ENCODE data around the gene COL5A1. TPM values are rescaled to one million over a fixed set of nuclear protein-coding genes. Genes with fewer than 3 reads are reported as not detected.

Gene COL5A1
- total RNA-seq, 2 donors from 2014 or later, result not detected

DNA sequence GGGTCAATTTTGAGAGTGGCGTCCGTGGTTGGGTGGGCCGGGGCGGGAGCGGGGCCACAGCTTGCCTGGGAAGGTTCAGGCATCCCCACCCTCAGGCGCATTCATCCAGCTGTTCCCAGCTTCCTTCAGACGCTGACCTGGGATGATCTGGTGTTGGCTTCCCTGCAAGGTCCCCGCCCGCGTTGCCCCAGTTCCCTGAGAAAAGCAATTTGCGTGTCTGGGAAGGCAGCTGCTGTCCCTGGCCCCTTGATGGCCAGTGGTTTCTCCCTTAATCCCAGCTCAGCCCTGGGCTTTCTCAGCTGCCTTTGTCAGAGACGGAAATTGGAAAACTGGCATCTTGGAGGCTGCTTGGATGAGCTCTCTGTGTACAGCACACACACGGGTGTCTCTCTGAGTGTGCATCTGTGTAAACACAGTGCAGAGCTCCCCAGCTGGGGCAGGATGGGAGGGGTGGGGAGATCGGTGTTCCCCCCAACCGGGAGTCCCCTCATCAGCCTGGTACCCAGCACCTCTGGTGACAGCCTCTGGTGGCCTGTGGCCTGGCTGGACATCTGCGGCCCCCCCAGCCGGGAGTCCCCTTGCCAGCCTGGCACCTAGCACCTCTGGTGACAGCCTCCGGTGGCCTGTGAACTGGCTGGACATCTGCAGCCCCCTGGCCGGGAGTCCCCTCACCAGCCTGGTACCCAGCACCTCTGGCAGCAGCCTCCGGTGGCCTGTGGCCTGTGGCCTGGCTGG is 94.0 kb downstream of the COL5A1 start:
- DNase-seq (ENCODE audit: low spot score) (no peak), ATAC-seq (no peak)
- Mint-ChIP-seq H3K9me3 (no peaks in the 10 kb centered on the region), H3K4me1 (ENCODE audit: low read depth in 2 of 2) (no peaks in the 10 kb centered on the region), H3K36me3 (no peaks in the 10 kb centered on the region), H3K27me3 (peaks cover 0 to 2% of the 10 kb centered on the region in 2 donors), H3K27ac (no peak overlapping the region), H3K4me3 (no peak overlapping the region)

GRCh38 chr9:134736791-134737497 is 95.3 kb downstream of the COL5A1 start:
- Mint-ChIP-seq H3K36me3 (no peaks in the 10 kb centered on the region), H3K27me3 (peaks cover 0 to 2% of the 10 kb centered on the region in 2 donors), H3K27ac (no peak overlapping the region), H3K4me3 (no peak overlapping the region), H3K9me3 (no peaks in the 10 kb centered on the region), H3K4me1 (ENCODE audit: low read depth in 2 of 2) (no peaks in the 10 kb centered on the region)
- DNase-seq (ENCODE audit: low spot score) (no peak), ATAC-seq (no peak)

DNA sequence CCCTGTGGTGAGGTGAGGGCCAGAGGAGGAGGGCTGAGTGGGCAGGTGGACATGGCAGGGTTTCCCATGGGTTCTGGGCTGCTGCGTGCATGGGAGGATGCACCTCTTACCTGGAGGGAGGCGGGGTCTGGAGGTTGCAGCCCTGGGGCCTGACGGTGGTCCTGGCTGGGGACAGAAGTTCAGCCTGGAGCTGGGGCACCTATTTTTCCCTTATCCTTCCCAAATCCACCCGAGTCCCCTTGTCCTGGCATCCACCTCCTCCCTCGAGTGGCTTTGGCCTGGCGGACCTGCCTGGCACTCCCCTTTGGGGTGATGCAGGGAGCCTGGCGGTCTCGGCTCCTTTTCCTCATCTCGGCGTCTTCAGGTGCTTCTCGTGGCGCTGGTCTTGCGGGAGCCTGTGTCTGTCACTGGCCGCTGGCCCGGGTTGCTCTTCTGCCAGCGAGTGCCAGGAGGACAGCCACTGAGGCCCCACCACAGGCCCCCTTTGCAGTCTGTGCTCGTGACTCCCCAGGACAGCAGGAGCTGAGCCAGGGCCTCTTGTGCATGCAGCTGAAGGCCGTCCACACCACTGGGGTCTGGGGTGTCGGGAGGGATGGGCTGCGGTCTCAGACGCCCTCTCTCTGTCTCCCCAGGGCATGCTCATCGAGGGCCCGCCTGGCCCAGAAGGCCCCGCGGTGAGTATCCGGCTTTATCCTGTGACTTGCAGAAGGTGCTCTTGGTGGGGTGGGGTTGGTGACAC is 96.4 kb downstream of the COL5A1 start:
- no peaks in the 10 kb centered on the region for H3K36me3 Mint-ChIP-seq
- no peak overlapping the region for H3K27ac Mint-ChIP-seq
- H3K27me3 Mint-ChIP-seq, result peaks cover 0 to 2% of the 10 kb centered on the region in 2 donors
- ATAC-seq, result no peak
- H3K4me1 Mint-ChIP-seq (ENCODE audit: low read depth in 2 of 2), result no peaks in the 10 kb centered on the region
- H3K9me3 Mint-ChIP-seq, result no peaks in the 10 kb centered on the region
- DNase-seq (ENCODE audit: low spot score), result no peak
- no peak overlapping the region for H3K4me3 Mint-ChIP-seq

GRCh38 chr9:134738869-134739659 is 97.5 kb downstream of the COL5A1 start:
- Mint-ChIP-seq H3K27ac (no peak overlapping the region), H3K9me3 (no peaks in the 10 kb centered on the region), H3K4me3 (no peak overlapping the region), H3K36me3 (no peaks in the 10 kb centered on the region), H3K4me1 (ENCODE audit: low read depth in 2 of 2) (no peaks in the 10 kb centered on the region), H3K27me3 (peaks cover 0 to 2% of the 10 kb centered on the region in 2 donors)
- DNase-seq (ENCODE audit: low spot score), result no peak
- no peak for ATAC-seq

- Mint-ChIP-seq H3K27me3 (peaks cover 0 to 2% of the 10 kb centered on the region in 2 donors), H3K27ac (no peak overlapping the region), H3K4me1 (ENCODE audit: low read depth in 2 of 2) (no peaks in the 10 kb centered on the region), H3K36me3 (no peaks in the 10 kb centered on the region), H3K4me3 (no peak overlapping the region), H3K9me3 (no peaks in the 10 kb centered on the region)
- no peak for DNase-seq (ENCODE audit: low spot score)
- no peak for ATAC-seq
Measured at GRCh38 chr9:134739660-134739968, 98.0 kb downstream of the COL5A1 start.

DNA sequence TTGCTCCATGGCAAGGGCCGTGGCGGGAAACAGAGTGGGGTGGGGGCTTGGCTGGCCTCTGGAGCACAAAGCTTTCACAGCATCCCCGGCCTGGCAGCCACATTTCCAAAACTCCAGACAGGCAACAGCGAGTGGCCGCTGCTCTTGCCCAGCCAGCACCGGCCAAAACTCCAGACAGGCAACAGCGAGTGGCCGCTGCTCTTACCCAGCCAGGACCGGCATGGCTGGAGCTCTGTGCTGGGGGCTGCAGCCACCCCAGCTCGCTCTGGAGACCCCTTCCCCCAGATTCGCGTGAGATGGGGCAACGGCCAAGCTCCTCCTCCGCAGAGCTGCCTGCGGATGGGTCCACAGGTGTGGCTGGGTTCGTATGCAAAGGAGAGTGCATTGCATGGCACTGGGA is 98.5 kb downstream of the COL5A1 start:
- H3K27ac Mint-ChIP-seq, result no peak overlapping the region
- H3K9me3 Mint-ChIP-seq, result no peaks in the 10 kb centered on the region
- ATAC-seq, result no peak

DNA sequence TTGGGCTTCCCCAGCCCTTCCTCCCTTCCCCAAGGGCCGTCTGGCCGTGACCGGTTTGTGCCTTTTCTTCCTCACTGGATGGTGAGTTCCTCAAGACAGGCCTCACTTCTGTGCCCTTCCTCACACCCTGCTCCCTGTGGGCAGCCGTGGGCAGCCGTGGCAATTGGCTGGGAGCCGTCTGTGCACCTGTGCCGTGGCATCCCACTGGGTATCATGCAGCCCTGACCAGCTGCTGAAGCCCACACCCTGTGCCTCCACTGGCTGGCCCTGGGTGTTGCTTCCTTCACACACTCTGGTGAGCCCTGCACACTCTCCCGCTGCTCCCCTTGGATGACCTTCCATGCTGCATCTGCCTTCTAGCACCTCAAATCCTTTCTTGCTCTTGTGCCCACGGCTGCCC is 100.2 kb downstream of the COL5A1 start:
- DNase-seq (ENCODE audit: low spot score), result no peak
- Mint-ChIP-seq H3K36me3 (no peaks in the 10 kb centered on the region), H3K4me1 (ENCODE audit: low read depth in 2 of 2) (no peaks in the 10 kb centered on the region), H3K4me3 (no peak overlapping the region), H3K27ac (no peak overlapping the region), H3K9me3 (no peaks in the 10 kb centered on the region), H3K27me3 (peaks cover 0 to 2% of the 10 kb centered on the region in 2 donors)
- no peak for ATAC-seq

More for the DNA sequence above, 98.5 kb downstream of the COL5A1 start:
- Mint-ChIP-seq H3K4me3 (no peak overlapping the region), H3K36me3 (no peaks in the 10 kb centered on the region), H3K4me1 (ENCODE audit: low read depth in 2 of 2) (no peaks in the 10 kb centered on the region), H3K27me3 (peaks cover 0 to 2% of the 10 kb centered on the region in 2 donors)
- DNase-seq (ENCODE audit: low spot score), result no peak

DNA sequence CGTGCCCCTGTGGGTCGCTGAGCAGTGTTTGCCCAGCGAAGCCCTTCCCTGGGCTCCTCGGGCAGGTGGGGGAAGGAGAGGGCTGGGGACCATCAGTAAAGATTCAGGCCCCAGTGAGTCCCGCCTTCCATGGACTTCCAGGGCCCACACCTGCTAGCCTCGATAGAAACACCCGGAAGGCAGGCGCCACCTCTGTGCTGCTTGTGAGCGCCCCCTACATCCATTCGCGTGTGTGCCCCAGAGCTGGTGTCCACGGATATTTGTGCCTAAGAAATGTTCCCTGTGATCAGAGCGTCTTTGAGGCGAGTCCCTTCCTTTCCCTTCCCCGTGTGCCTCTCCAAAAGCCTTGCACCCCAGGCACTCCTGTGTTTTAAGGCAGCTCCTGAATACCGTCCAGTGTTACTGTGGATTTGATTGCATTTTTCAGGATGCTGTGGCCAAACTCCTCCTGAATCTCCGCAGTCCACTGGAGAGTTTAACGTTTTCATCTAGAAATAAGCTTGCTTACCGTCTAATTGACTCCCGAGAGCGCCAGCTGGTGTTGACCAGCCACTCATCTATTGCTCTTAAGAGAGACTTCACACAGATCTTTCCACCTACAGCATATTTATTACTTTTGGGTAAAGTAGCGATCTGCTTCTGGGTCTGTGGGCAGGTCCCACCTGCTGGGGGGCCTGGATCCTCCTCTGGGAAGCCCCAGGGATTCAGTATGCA is 101.4 kb downstream of the COL5A1 start:
- Mint-ChIP-seq H3K4me3 (no peak overlapping the region), H3K27me3 (peaks cover 0 to 2% of the 10 kb centered on the region in 2 donors), H3K4me1 (ENCODE audit: low read depth in 2 of 2) (no peaks in the 10 kb centered on the region), H3K36me3 (no peaks in the 10 kb centered on the region), H3K27ac (no peak overlapping the region), H3K9me3 (no peaks in the 10 kb centered on the region)
- DNase-seq (ENCODE audit: low spot score) (no peak), ATAC-seq (no peak)

DNA sequence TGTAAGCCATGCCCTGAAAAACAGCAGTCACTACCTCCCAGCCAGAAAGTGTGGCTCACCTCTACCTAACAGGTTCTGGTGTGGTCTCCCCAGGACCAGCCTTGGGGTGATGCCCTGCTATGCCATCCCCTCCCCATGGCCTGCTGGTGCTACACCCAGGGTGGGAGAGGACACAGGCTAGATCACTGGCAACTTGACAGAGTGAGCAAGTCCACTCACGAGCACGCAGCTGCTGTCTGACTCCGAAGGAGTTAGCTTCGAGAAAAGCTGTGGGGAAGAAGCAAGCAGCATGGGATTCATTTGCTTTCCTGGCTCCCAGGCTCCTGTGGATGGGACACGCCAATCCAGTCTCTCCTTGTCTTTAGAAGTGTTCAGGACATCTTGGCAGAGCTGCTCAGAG is 102.2 kb downstream of the COL5A1 start:
- DNase-seq (ENCODE audit: low spot score) (no peak), ATAC-seq (no peak)
- H3K27ac Mint-ChIP-seq, result no peak overlapping the region
- H3K4me1 Mint-ChIP-seq (ENCODE audit: low read depth in 2 of 2), result no peaks in the 10 kb centered on the region
- no peaks in the 10 kb centered on the region for H3K36me3 Mint-ChIP-seq
- H3K27me3 Mint-ChIP-seq, result peaks cover 0 to 2% of the 10 kb centered on the region in 2 donors
- peaks cover 3% of the 10 kb centered on the region for H3K9me3 Mint-ChIP-seq
- H3K4me3 Mint-ChIP-seq, result no peak overlapping the region

GRCh38 chr9:134744385-134745295 is 103.0 kb downstream of the COL5A1 start:
- Mint-ChIP-seq H3K4me1 (ENCODE audit: low read depth in 2 of 2) (no peaks in the 10 kb centered on the region), H3K27ac (no peak overlapping the region), H3K4me3 (no peak overlapping the region), H3K9me3 (peaks cover 3% of the 10 kb centered on the region), H3K27me3 (no peaks in the 10 kb centered on the region), H3K36me3 (no peaks in the 10 kb centered on the region)
- ATAC-seq, result no peak
- no peak for DNase-seq (ENCODE audit: low spot score)

- no peaks in the 10 kb centered on the region for H3K4me1 Mint-ChIP-seq (ENCODE audit: low read depth in 2 of 2)
- ATAC-seq, result no peak
- no peaks in the 10 kb centered on the region for H3K27me3 Mint-ChIP-seq
- peaks cover 3% of the 10 kb centered on the region for H3K9me3 Mint-ChIP-seq
- no peaks in the 10 kb centered on the region for H3K36me3 Mint-ChIP-seq
- DNase-seq (ENCODE audit: low spot score), result no peak
- no peak overlapping the region for H3K27ac Mint-ChIP-seq
- H3K4me3 Mint-ChIP-seq, result no peak overlapping the region
Measured at GRCh38 chr9:134747951-134748489, 106.4 kb downstream of the COL5A1 start.

DNA sequence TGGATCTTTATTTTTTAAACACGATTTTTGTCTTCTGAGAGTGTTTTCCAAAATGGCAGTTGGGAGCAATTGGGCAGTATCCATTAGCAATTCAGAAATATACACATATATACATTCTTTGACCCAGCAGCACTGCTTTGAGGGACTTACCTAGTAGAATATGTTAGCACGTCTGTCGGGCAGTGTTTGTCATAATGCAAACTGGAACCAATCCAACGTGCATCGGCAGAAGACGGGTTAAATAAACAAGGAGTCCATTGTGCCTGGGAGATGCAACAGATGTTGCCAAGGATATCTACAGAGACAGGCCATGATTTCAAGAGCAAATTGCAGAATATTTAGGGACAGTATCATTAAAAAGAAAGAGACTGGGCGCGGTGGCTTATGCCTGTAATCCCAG is 107.0 kb downstream of the COL5A1 start:
- Mint-ChIP-seq H3K4me3 (no peak overlapping the region), H3K9me3 (peaks cover 3% of the 10 kb centered on the region), H3K27me3 (no peaks in the 10 kb centered on the region), H3K4me1 (ENCODE audit: low read depth in 2 of 2) (no peaks in the 10 kb centered on the region), H3K27ac (no peak overlapping the region), H3K36me3 (no peaks in the 10 kb centered on the region)
- DNase-seq (ENCODE audit: low spot score) (no peak), ATAC-seq (no peak)

Data from natural killer cell treated with Interleukin-12 subunit alpha and Interleukin-12 subunit beta and Interleukin-15 and Interleukin-18, amount 100 ng/mL, for 72 hours (primary cell).